Activated CD4-positive, alpha-beta memory T cell treated with anti-CD3 and anti-CD28 coated beads for 36 hours (primary cell): ENCODE measurements around the gene KCNQ5. TPM values are rescaled to one million over a fixed set of nuclear protein-coding genes. Genes with fewer than 3 reads are reported as not detected.
"Not testable (repeated sequence)": the region's sequence is repeated elsewhere in the genome, so short reads cannot be mapped to it uniquely, and the experiment has no call there.

ENCODE experiments used
- CTCF ChIA-PET: fragments of 350-600 bp; sonication (Branson Sonifier 250); formaldehyde crosslinking; loops from one replicate; lab custom pipeline; 2021; ENCODE audit warnings: antibody characterized with exemption, inconsistent platforms; lab: Charles Lee
- POLR2A ChIA-PET: fragments of 350-600 bp; sonication (Branson Sonifier 250); formaldehyde crosslinking; loops from one replicate; lab custom pipeline; 2021; ENCODE audit warnings: antibody characterized with exemption; lab: Charles Lee
- DNase-seq: peaks from one replicate; pipeline ENCODE4 v3.0.0-alpha.2; 2020
- H3K27ac Mint-ChIP-seq: one replicate; pipeline ENCODE4 v1.8.0; 2021; ENCODE audit warnings: mixed read lengths
- H3K27me3 Mint-ChIP-seq: one replicate; pipeline ENCODE4 v1.8.0; 2021; ENCODE audit warnings: mixed read lengths
- H3K36me3 Mint-ChIP-seq: one replicate; pipeline ENCODE4 v1.8.0; 2021; ENCODE audit warnings: mixed read lengths
- H3K4me1 Mint-ChIP-seq: one replicate; pipeline ENCODE4 v1.8.0; 2021; ENCODE audit warnings: low read depth, mixed read lengths
- H3K4me3 Mint-ChIP-seq: one replicate; pipeline ENCODE4 v1.8.0; 2021; ENCODE audit warnings: mild to moderate bottlenecking, mixed read lengths
- H3K9me3 Mint-ChIP-seq: one replicate; pipeline ENCODE4 v1.8.0; 2021; ENCODE audit warnings: mixed read lengths
- intact Hi-C: fragments of 100-400 bp; cut with micrococcal nuclease; formaldehyde crosslinking; loops from one replicate; pipeline ENCODE4 v1.15.1; 2023
- total RNA-seq, 2 experiments: library from RNA; stranded (reverse); gene quantifications; one replicate each; pipeline ENCODE4 v1.2.3, GENCODE V29; 2021

KCNQ5 gene
- 1 to 10 TPM; 4.5 to 5.2 TPM for total RNA-seq

GRCh38 chr6:72621291-72622093 lies at the start of gene KCNQ5:
KCNQ5 (plus strand) TSS chr6:72622064.
- H3K9me3 Mint-ChIP-seq: no peaks in the 10 kb centered on the region

GRCh38 chr6:72579865-72580264 lies 42.0 kb upstream of the KCNQ5 start:
- H3K9me3 Mint-ChIP-seq: peaks cover 2% of the 10 kb centered on the region
- DNase-seq: no peak
- H3K27me3 Mint-ChIP-seq: no peaks in the 10 kb centered on the region
- H3K4me1 Mint-ChIP-seq: peaks cover 3% of the 10 kb centered on the region
- no peak overlapping the region for H3K27ac Mint-ChIP-seq
- ChIA-PET CTCF (interaction anchor here (1.0 to 2.0 kb wide), 2 partner anchors 9 to 168 kb away, joined by 3 to 6 read pairs; no protein-coding TSS in a partner anchor), POLR2A (no interaction called here)
- no peak overlapping the region for H3K4me3 Mint-ChIP-seq
- H3K36me3 Mint-ChIP-seq: no peaks in the 10 kb centered on the region
- intact Hi-C loops: no loop called here

More at GRCh38 chr6:72621291-72622093, at the start of gene KCNQ5:
- POLR2A ChIA-PET: interaction anchor here (4.0 kb wide), 1 partner anchor 28 kb away, joined by 27 read pairs; no protein-coding TSS in a partner anchor
- Mint-ChIP-seq H3K4me3 (peak within 1 kb of the TSS; percentile 87), H3K27me3 (peaks cover 2% of the 10 kb centered on the region), H3K4me1 (peaks cover 60% of the 10 kb centered on the region), H3K27ac (peak within 1 kb of the TSS; percentile 89), H3K36me3 (peaks cover 2% of the 10 kb centered on the region)
- intact Hi-C loops: loop anchor here (2.0 to 10.0 kb wide), 8 partner anchors 69 to 963 kb away; partner anchors contain the start of genes EEF1A1 and KHDC1
- DNase-seq: peak; percentile 42
- CTCF ChIA-PET: interaction anchor here (1.0 to 9.2 kb wide), 5 partner anchors 11 to 509 kb away, joined by 3 to 231 read pairs (median 5); no protein-coding TSS in a partner anchor

- H3K9me3 Mint-ChIP-seq: peaks cover 2% of the 10 kb centered on the region
- H3K36me3 Mint-ChIP-seq: no peaks in the 10 kb centered on the region
- DNase-seq: no peak
- H3K4me3 Mint-ChIP-seq: no peak overlapping the region
- H3K27me3 Mint-ChIP-seq: no peaks in the 10 kb centered on the region
- H3K4me1 Mint-ChIP-seq: peaks cover 3% of the 10 kb centered on the region
- ChIA-PET POLR2A (no interaction called here), CTCF (interaction anchor here (0.6 to 2.0 kb wide), 3 partner anchors 8 to 168 kb away, joined by 3 to 6 read pairs (median 3); no protein-coding TSS in a partner anchor)
- no peak overlapping the region for H3K27ac Mint-ChIP-seq
- intact Hi-C loops: no loop called here
Measured at GRCh38 chr6:72580281-72580940, 41.5 kb upstream of the KCNQ5 start.

DNA sequence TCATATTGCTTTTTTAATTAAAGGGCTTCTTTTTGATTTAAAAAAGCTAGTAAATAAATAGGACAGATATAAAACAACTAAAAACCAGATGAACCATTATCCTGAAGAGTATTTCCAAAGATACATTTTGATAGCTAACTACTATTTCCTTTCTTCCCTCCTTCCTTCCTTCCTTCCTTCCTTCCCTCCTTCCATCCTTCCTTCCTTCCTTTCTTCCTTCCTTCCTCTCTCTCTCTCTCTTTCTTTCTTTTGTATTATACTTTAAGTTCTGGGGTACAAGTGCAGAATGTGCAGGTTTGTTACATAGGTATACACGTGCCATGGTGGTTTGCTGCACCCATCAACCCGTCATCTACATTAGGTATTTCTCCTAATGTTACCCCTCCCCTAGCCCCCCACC lies 40.9 kb upstream of the KCNQ5 start:
- H3K4me3 Mint-ChIP-seq, H3K27ac Mint-ChIP-seq, H3K36me3 Mint-ChIP-seq, H3K9me3 Mint-ChIP-seq, POLR2A ChIA-PET, DNase-seq, H3K27me3 Mint-ChIP-seq, intact Hi-C loops, H3K4me1 Mint-ChIP-seq: not testable (repeated sequence)
- CTCF ChIA-PET: interaction anchor here (0.6 to 2.0 kb wide), 2 partner anchors 29 to 169 kb away, joined by 3 to 6 read pairs; no protein-coding TSS in a partner anchor

- DNase-seq: no peak
- H3K27ac Mint-ChIP-seq: no peak overlapping the region
- H3K4me1 Mint-ChIP-seq: peaks cover 9% of the 10 kb centered on the region
- no peaks in the 10 kb centered on the region for H3K36me3 Mint-ChIP-seq
- no peaks in the 10 kb centered on the region for H3K9me3 Mint-ChIP-seq
- POLR2A ChIA-PET: no interaction called here
- H3K4me3 Mint-ChIP-seq: no peak overlapping the region
- H3K27me3 Mint-ChIP-seq: peaks cover 3% of the 10 kb centered on the region
- CTCF ChIA-PET: interaction anchor here (1.1 to 1.8 kb wide), 3 partner anchors 8 to 35 kb away, joined by 3 to 4 read pairs (median 3); no protein-coding TSS in a partner anchor
- intact Hi-C loops: no loop called here
Measured at GRCh38 chr6:72588155-72588554, 33.7 kb upstream of the KCNQ5 start.

- peaks cover 9% of the 10 kb centered on the region for H3K4me1 Mint-ChIP-seq
- no peaks in the 10 kb centered on the region for H3K36me3 Mint-ChIP-seq
- H3K4me3 Mint-ChIP-seq: no peak overlapping the region
- H3K27ac Mint-ChIP-seq: no peak overlapping the region
- ChIA-PET POLR2A (no interaction called here), CTCF (interaction anchor here (1.1 to 1.8 kb wide), 3 partner anchors 9 to 34 kb away, joined by 3 to 4 read pairs (median 3); no protein-coding TSS in a partner anchor)
- H3K9me3 Mint-ChIP-seq: no peaks in the 10 kb centered on the region
- H3K27me3 Mint-ChIP-seq: peaks cover 3% of the 10 kb centered on the region
- intact Hi-C loops: no loop called here
- DNase-seq: no peak
Measured at GRCh38 chr6:72589096-72589495, 32.8 kb upstream of the KCNQ5 start.

- no peak for DNase-seq
- H3K4me3 Mint-ChIP-seq: no peak overlapping the region
- ChIA-PET POLR2A (no interaction called here), CTCF (interaction anchor here (1.2 kb wide), 1 partner anchor 21 kb away, joined by 3 read pairs; no protein-coding TSS in a partner anchor)
- H3K36me3 Mint-ChIP-seq: no peaks in the 10 kb centered on the region
- no peak overlapping the region for H3K27ac Mint-ChIP-seq
- H3K9me3 Mint-ChIP-seq: no peaks in the 10 kb centered on the region
- intact Hi-C loops: no loop called here
- H3K27me3 Mint-ChIP-seq: peaks cover 8% of the 10 kb centered on the region
- H3K4me1 Mint-ChIP-seq: peaks cover 6% of the 10 kb centered on the region
Measured at GRCh38 chr6:72595812-72596211, 26.1 kb upstream of the KCNQ5 start.

- Mint-ChIP-seq H3K27ac (no peak overlapping the region), H3K27me3 (peaks cover 2% of the 10 kb centered on the region), H3K9me3 (no peaks in the 10 kb centered on the region), H3K4me1 (peaks cover 43% of the 10 kb centered on the region), H3K4me3 (no peak overlapping the region), H3K36me3 (no peaks in the 10 kb centered on the region)
- no peak for DNase-seq
- POLR2A ChIA-PET: no interaction called here
- intact Hi-C loops: loop anchor here (1.0 kb wide), 1 partner anchor 514 kb away; no protein-coding TSS in a partner anchor
- CTCF ChIA-PET: interaction anchor here (0.6 to 9.2 kb wide), 44 partner anchors 8 to 983 kb away, joined by 3 to 231 read pairs (median 4); no protein-coding TSS in a partner anchor
Measured at GRCh38 chr6:72616406-72617015, 5.4 kb upstream of the KCNQ5 start.

DNA sequence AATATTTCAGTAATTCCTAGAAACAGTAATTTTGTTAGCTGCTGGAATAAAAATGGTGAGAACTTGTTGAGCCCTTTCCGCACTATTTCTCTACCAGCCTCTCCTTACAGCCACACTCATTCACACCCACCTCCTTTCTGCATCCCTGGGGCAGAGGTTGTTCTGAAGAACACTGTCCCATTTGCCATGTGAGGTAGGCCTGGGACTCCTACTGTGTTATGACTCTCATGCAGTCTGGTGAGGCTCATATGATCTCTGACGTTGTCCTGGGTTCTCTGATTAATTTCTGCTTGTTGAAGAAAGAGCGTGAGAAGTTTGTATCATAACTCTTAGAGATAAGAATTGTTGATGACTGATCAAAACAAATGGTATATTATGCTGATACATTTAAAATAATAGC lies 4.1 kb upstream of the KCNQ5 start:
- H3K4me3 Mint-ChIP-seq: no peak overlapping the region
- ChIA-PET POLR2A (no interaction called here), CTCF (interaction anchor here (0.7 to 9.2 kb wide), 5 partner anchors 33 to 513 kb away, joined by 3 to 231 read pairs (median 10); no protein-coding TSS in a partner anchor)
- no peak overlapping the region for H3K27ac Mint-ChIP-seq
- H3K4me1 Mint-ChIP-seq: peaks cover 43% of the 10 kb centered on the region
- intact Hi-C loops: no loop called here
- H3K9me3 Mint-ChIP-seq: no peaks in the 10 kb centered on the region
- H3K27me3 Mint-ChIP-seq: peaks cover 2% of the 10 kb centered on the region
- H3K36me3 Mint-ChIP-seq: no peaks in the 10 kb centered on the region
- DNase-seq: no peak

DNA sequence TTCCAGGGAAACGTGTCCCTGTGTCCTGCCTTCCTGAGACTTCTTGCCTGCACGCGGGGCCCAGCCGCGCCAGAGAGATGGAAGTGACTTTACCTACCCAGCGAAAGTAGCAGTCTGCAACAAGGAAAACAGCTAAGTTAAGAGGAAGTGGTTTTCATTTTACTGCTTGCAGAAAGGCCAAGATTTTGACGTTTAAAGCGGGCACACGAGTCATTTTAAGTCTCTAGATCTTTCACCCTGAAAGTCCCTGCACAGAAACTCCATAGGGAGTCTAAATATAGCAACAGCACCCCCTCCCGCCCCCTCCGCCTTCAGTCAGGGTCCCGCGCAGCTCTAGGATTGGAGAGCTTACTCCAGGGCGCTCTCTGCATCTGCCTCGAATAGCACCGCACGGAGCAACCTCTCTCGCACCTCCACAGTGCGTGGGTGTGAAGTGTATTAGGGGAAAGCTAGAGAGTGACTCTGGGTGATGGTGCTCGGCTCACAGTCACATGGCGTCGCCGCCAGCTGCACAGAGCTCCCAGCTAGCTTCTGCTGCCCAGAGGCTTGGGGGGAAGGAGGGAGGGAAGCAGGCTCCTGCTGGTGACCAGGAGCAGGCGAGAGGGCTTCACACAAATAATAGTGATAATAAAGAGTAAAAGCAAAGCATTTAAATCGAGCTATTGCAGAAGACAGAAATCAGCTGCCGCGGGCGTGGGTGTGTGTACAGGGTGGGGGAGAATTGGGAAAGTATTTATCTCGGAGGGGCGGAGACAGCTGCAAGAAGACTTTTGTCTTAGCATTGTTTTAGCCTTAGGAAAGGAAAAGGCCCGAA lies 1.8 kb upstream of the KCNQ5 start:
- Mint-ChIP-seq H3K4me3 (peak overlapping the region; percentile 81), H3K4me1 (peaks cover 50% of the 10 kb centered on the region), H3K27ac (peak overlapping the region; percentile 89), H3K9me3 (no peaks in the 10 kb centered on the region), H3K27me3 (peaks cover 2% of the 10 kb centered on the region), H3K36me3 (peaks cover 2% of the 10 kb centered on the region)
- ChIA-PET CTCF (interaction anchor here (1.0 to 9.2 kb wide), 5 partner anchors 11 to 510 kb away, joined by 3 to 231 read pairs (median 5); no protein-coding TSS in a partner anchor), POLR2A (interaction anchor here (1.1 to 4.0 kb wide), 2 partner anchors 30 to 67 kb away, joined by 3 to 27 read pairs; no protein-coding TSS in a partner anchor)
- intact Hi-C loops: loop anchor here (1.0 to 10.0 kb wide), 12 partner anchors 29 to 1033 kb away; partner anchors contain the start of genes KHDC1 and SLC17A5
- DNase-seq: peak; percentile 90
